Measurements from ENCODE around the gene FBXO34.
"Not testable (repeated sequence)": the region's sequence is repeated elsewhere in the genome, so short reads cannot be mapped to it uniquely, and the experiment has no call there.

Gene FBXO34

GRCh38 chr14:55344582-55345163 lies 73.5 kb downstream of the FBXO34 start:
- H3K9ac ChIP-seq (ENCODE audit: low read length); H3K4me3 ChIP-seq (ENCODE audit: low read length); H3K36me3 ChIP-seq (ENCODE audit: control insufficient read depth, insufficient read depth, low read length); H3K27ac ChIP-seq (ENCODE audit: low read depth, low read length); H3K4me1 ChIP-seq (ENCODE audit: control insufficient read depth, insufficient read depth, low read length); H3K27me3 ChIP-seq (ENCODE audit: control insufficient read depth, insufficient read depth, low read length): not testable (repeated sequence)

GRCh38 chr14:55347040-55347439 lies 75.8 kb downstream of the FBXO34 start:
- H3K36me3 ChIP-seq (ENCODE audit: control insufficient read depth, insufficient read depth, low read length) = peaks cover 14% of the 10 kb centered on the region
- H3K4me1 ChIP-seq (ENCODE audit: control insufficient read depth, insufficient read depth, low read length) = no peaks in the 10 kb centered on the region
- H3K27me3 ChIP-seq (ENCODE audit: control insufficient read depth, insufficient read depth, low read length) = no peaks in the 10 kb centered on the region
- no peak overlapping the region for H3K4me3 ChIP-seq (ENCODE audit: low read length)
- H3K27ac ChIP-seq (ENCODE audit: low read depth, low read length) = no peak overlapping the region
- no peak overlapping the region for H3K9ac ChIP-seq (ENCODE audit: low read length)

DNA sequence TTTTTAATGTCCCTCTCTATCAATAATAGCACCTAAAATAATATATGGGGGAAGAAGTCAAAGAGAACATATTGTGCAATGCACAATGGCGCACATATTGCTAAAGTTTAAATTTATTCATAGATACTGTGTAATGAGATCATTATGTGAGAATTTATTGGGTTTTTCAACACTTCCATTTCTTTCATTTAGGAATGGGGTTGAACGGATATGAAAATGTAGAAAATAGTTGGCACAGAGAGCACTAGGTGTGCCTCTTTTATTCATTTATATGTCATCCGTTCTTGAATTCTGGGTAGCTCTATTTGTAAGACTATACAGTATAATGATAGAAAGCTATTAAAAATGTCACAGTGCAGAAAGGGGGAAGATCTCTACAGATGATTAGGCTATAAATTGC lies 76.5 kb downstream of the FBXO34 start:
- no peak overlapping the region for H3K4me3 ChIP-seq (ENCODE audit: low read length)
- H3K9ac ChIP-seq (ENCODE audit: low read length) = no peak overlapping the region
- H3K36me3 ChIP-seq (ENCODE audit: control insufficient read depth, insufficient read depth, low read length) = peaks cover 17% of the 10 kb centered on the region
- H3K27me3 ChIP-seq (ENCODE audit: control insufficient read depth, insufficient read depth, low read length) = no peaks in the 10 kb centered on the region
- H3K27ac ChIP-seq (ENCODE audit: low read depth, low read length) = no peak overlapping the region
- H3K4me1 ChIP-seq (ENCODE audit: control insufficient read depth, insufficient read depth, low read length) = no peaks in the 10 kb centered on the region

DNA sequence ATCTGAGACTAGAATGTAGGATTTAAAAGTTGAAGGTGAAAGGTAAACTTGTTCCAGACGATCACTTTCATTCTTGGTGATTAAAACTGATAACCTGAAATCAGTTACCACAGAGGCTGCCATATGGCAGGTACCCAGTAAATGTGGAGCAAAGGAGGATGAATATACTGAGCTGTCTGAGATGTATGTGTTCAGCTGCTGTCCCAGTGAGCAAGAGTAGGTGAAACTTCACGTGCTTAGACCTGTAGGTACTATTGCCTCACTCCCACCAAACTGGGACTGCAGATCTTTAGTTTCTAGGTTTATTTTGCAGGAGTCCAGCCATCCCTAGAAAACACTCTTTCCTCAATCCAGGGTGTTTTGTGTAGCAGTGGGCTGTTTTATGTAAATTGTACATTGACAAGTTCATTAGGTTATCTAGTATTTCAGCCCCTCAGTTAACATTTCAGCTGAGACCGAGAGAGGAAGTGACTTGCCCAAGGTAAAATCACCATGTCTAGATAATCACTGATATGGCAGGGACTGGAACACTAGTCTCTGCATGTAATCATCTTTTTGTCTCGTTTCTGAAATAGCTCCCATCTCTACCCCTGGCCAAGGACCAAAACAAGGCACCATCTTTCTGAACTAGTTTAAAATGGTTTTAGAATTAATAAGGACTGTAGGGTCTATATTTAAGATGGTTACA lies 77.7 kb downstream of the FBXO34 start:
- peaks cover 17% of the 10 kb centered on the region for H3K36me3 ChIP-seq (ENCODE audit: control insufficient read depth, insufficient read depth, low read length)
- H3K9ac ChIP-seq (ENCODE audit: low read length) = no peak overlapping the region
- no peaks in the 10 kb centered on the region for H3K27me3 ChIP-seq (ENCODE audit: control insufficient read depth, insufficient read depth, low read length)
- H3K4me3 ChIP-seq (ENCODE audit: low read length) = no peak overlapping the region
- no peaks in the 10 kb centered on the region for H3K4me1 ChIP-seq (ENCODE audit: control insufficient read depth, insufficient read depth, low read length)
- H3K27ac ChIP-seq (ENCODE audit: low read depth, low read length) = no peak overlapping the region

- H3K4me1 ChIP-seq (ENCODE audit: control insufficient read depth, insufficient read depth, low read length) = no peaks in the 10 kb centered on the region
- no peak overlapping the region for H3K9ac ChIP-seq (ENCODE audit: low read length)
- peaks cover 17% of the 10 kb centered on the region for H3K36me3 ChIP-seq (ENCODE audit: control insufficient read depth, insufficient read depth, low read length)
- no peaks in the 10 kb centered on the region for H3K27me3 ChIP-seq (ENCODE audit: control insufficient read depth, insufficient read depth, low read length)
- H3K4me3 ChIP-seq (ENCODE audit: low read length) = no peak overlapping the region
- no peak overlapping the region for H3K27ac ChIP-seq (ENCODE audit: low read depth, low read length)
Measured at GRCh38 chr14:55349565-55349964, 78.3 kb downstream of the FBXO34 start.

GRCh38 chr14:55350461-55350860 lies 79.2 kb downstream of the FBXO34 start:
- H3K4me1 ChIP-seq (ENCODE audit: control insufficient read depth, insufficient read depth, low read length) = no peaks in the 10 kb centered on the region
- H3K4me3 ChIP-seq (ENCODE audit: low read length) = no peak overlapping the region
- H3K36me3 ChIP-seq (ENCODE audit: control insufficient read depth, insufficient read depth, low read length) = peaks cover 17% of the 10 kb centered on the region
- H3K27ac ChIP-seq (ENCODE audit: low read depth, low read length) = no peak overlapping the region
- no peak overlapping the region for H3K9ac ChIP-seq (ENCODE audit: low read length)
- H3K27me3 ChIP-seq (ENCODE audit: control insufficient read depth, insufficient read depth, low read length) = no peaks in the 10 kb centered on the region

GRCh38 chr14:55351111-55351510 lies 79.9 kb downstream of the FBXO34 start:
- no peak overlapping the region for H3K4me3 ChIP-seq (ENCODE audit: low read length)
- H3K4me1 ChIP-seq (ENCODE audit: control insufficient read depth, insufficient read depth, low read length) = no peaks in the 10 kb centered on the region
- H3K27ac ChIP-seq (ENCODE audit: low read depth, low read length) = no peak overlapping the region
- H3K27me3 ChIP-seq (ENCODE audit: control insufficient read depth, insufficient read depth, low read length) = no peaks in the 10 kb centered on the region
- peaks cover 17% of the 10 kb centered on the region for H3K36me3 ChIP-seq (ENCODE audit: control insufficient read depth, insufficient read depth, low read length)
- no peak overlapping the region for H3K9ac ChIP-seq (ENCODE audit: low read length)

DNA sequence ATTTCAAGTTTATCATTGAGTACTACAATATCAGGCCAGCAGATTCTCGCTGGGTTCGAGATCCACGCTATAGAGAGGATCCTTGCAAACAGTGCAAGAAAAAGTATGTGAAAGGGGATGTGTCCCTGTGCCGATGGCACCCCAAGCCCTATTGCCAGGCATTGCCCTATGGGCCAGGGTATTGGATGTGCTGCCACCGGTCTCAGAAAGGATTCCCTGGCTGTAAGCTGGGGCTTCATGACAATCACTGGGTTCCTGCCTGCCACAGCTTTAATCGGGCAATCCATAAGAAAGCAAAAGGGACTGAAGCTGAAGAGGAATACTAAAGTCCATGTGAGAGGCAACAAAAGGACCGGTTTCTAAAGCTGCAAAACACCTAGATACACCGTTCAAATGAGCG lies 81.0 kb downstream of the FBXO34 start:
- no peak overlapping the region for H3K27ac ChIP-seq (ENCODE audit: low read depth, low read length)
- peaks cover 21% of the 10 kb centered on the region for H3K36me3 ChIP-seq (ENCODE audit: control insufficient read depth, insufficient read depth, low read length)
- no peak overlapping the region for H3K4me3 ChIP-seq (ENCODE audit: low read length)
- H3K9ac ChIP-seq (ENCODE audit: low read length) = no peak overlapping the region
- no peaks in the 10 kb centered on the region for H3K4me1 ChIP-seq (ENCODE audit: control insufficient read depth, insufficient read depth, low read length)
- no peaks in the 10 kb centered on the region for H3K27me3 ChIP-seq (ENCODE audit: control insufficient read depth, insufficient read depth, low read length)

GRCh38 chr14:55353686-55354467 lies 82.7 kb downstream of the FBXO34 start:
- no peak overlapping the region for H3K4me3 ChIP-seq (ENCODE audit: low read length)
- no peaks in the 10 kb centered on the region for H3K27me3 ChIP-seq (ENCODE audit: control insufficient read depth, insufficient read depth, low read length)
- no peak overlapping the region for H3K9ac ChIP-seq (ENCODE audit: low read length)
- no peaks in the 10 kb centered on the region for H3K4me1 ChIP-seq (ENCODE audit: control insufficient read depth, insufficient read depth, low read length)
- peaks cover 21% of the 10 kb centered on the region for H3K36me3 ChIP-seq (ENCODE audit: control insufficient read depth, insufficient read depth, low read length)
- H3K27ac ChIP-seq (ENCODE audit: low read depth, low read length) = no peak overlapping the region

GRCh38 chr14:55354500-55354899 lies 83.3 kb downstream of the FBXO34 start:
- Histone ChIP-seq H3K4me1 (ENCODE audit: control insufficient read depth, insufficient read depth, low read length) (no peaks in the 10 kb centered on the region), H3K4me3 (ENCODE audit: low read length) (no peak overlapping the region), H3K27me3 (ENCODE audit: control insufficient read depth, insufficient read depth, low read length) (no peaks in the 10 kb centered on the region), H3K36me3 (ENCODE audit: control insufficient read depth, insufficient read depth, low read length) (peaks cover 21% of the 10 kb centered on the region), H3K27ac (ENCODE audit: low read depth, low read length) (no peak overlapping the region), H3K9ac (ENCODE audit: low read length) (no peak overlapping the region)

DNA sequence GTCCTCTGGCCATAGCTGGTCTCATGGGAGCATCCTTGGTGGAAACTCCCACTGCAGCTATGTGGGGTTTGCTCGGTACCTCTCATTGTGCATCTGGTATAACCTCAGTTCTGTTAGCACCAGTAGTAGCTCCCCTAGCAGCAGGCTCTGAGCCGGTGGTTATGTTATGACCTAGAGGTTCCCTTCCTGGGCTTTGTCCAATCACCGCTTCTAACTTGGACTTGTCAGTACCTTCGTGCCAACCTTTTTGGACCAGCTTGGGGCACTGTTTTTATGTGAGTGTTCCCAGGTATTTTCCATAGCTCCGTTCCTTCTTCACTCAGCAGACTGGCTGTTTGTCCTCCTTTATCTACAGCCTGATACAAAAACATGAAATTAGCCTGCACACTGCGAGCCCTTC lies 84.7 kb downstream of the FBXO34 start:
- Histone ChIP-seq H3K4me1 (ENCODE audit: control insufficient read depth, insufficient read depth, low read length) (no peaks in the 10 kb centered on the region), H3K36me3 (ENCODE audit: control insufficient read depth, insufficient read depth, low read length) (peaks cover 18% of the 10 kb centered on the region), H3K9ac (ENCODE audit: low read length) (no peak overlapping the region), H3K27me3 (ENCODE audit: control insufficient read depth, insufficient read depth, low read length) (no peaks in the 10 kb centered on the region), H3K27ac (ENCODE audit: low read depth, low read length) (no peak overlapping the region), H3K4me3 (ENCODE audit: low read length) (no peak overlapping the region)

- Histone ChIP-seq H3K9ac (ENCODE audit: low read length) (no peak overlapping the region), H3K4me3 (ENCODE audit: low read length) (no peak overlapping the region), H3K27ac (ENCODE audit: low read depth, low read length) (no peak overlapping the region), H3K36me3 (ENCODE audit: control insufficient read depth, insufficient read depth, low read length) (peaks cover 8% of the 10 kb centered on the region), H3K4me1 (ENCODE audit: control insufficient read depth, insufficient read depth, low read length) (no peaks in the 10 kb centered on the region), H3K27me3 (ENCODE audit: control insufficient read depth, insufficient read depth, low read length) (no peaks in the 10 kb centered on the region)
Measured at GRCh38 chr14:55356913-55357312, 85.7 kb downstream of the FBXO34 start.
